ENCODE data around the gene TMEM117. TPM values are rescaled to one million over a fixed set of nuclear protein-coding genes. Genes with fewer than 3 reads are reported as not detected.

Gene TMEM117
- total RNA-seq, 2 donors from 2014 or later = 0.79 to 1.4 TPM

DNA sequence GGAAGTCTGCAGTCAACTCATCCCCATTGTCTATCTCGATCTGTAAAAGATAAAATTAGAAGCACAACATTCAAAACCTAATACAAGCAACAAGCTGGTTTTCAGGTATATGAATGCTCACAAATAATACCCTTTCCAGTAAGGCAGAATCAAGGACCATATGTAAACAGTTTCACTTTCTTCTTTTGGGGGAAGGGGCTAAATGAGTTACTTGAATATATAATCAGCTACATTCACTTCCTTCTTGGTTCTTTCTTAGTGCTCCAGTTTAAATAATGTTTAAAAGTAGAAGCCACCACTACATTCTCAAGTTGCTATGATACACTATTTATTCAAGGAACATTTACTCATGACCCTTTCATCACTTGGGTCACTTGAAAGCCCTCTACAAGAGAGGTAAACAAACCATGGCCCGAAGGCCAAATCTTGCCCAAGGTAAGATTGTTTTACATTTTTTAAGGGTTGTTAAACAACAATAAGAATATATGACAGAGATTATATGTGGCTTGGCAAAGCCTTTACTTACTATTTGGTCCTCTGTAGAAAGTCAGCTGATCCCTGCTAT lies 40.1 kb upstream of the TMEM117 start:
- Histone ChIP-seq H3K36me3 (ENCODE audit: control insufficient read depth, insufficient read depth, low read length) (peaks cover 64% of the 10 kb centered on the region), H3K27me3 (ENCODE audit: control insufficient read depth, insufficient read depth, low read length, poor library complexity, severe bottlenecking) (no peaks in the 10 kb centered on the region), H3K4me1 (ENCODE audit: control insufficient read depth, insufficient read depth, low read length) (no peaks in the 10 kb centered on the region), H3K4me3 (ENCODE audit: low read length) (no peak overlapping the region), H3K27ac (ENCODE audit: low read depth, low read length) (no peak overlapping the region), H3K9me3 (ENCODE audit: control insufficient read depth, low read length) (no peaks in the 10 kb centered on the region), H3K9ac (ENCODE audit: extremely low read depth, low read length, poor library complexity, severe bottlenecking) (no peak overlapping the region)
- WGBS, 2 experiments (ENCODE audit: insufficient coverage in 1 of 2, insufficient read length in 1 of 2) = 91 to 100% methylated on average over 1 to 2 of the region's 2 CpGs
- TF ChIP-seq, protein P1, sequence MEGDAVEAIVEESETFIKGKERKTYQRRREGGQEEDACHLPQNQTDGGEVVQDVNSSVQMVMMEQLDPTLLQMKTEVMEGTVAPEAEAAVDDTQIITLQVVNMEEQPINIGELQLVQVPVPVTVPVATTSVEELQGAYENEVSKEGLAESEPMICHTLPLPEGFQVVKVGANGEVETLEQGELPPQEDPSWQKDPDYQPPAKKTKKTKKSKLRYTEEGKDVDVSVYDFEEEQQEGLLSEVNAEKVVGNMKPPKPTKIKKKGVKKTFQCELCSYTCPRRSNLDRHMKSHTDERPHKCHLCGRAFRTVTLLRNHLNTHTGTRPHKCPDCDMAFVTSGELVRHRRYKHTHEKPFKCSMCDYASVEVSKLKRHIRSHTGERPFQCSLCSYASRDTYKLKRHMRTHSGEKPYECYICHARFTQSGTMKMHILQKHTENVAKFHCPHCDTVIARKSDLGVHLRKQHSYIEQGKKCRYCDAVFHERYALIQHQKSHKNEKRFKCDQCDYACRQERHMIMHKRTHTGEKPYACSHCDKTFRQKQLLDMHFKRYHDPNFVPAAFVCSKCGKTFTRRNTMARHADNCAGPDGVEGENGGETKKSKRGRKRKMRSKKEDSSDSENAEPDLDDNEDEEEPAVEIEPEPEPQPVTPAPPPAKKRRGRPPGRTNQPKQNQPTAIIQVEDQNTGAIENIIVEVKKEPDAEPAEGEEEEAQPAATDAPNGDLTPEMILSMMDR (conservative IDR thresholded peaks at IDR 0.05) = no peak
- H3K27ac Mint-ChIP-seq = no peak overlapping the region
- no peak overlapping the region for H3K4me3 Mint-ChIP-seq
- peaks cover 40% of the 10 kb centered on the region for H3K36me3 Mint-ChIP-seq (ENCODE audit: low read depth)
- no peaks in the 10 kb centered on the region for H3K9me3 Mint-ChIP-seq
- no peaks in the 10 kb centered on the region for H3K4me1 Mint-ChIP-seq
- H3K27me3 Mint-ChIP-seq (ENCODE audit: insufficient read depth) = no peaks in the 10 kb centered on the region
- DNase-seq = no peak

DNA sequence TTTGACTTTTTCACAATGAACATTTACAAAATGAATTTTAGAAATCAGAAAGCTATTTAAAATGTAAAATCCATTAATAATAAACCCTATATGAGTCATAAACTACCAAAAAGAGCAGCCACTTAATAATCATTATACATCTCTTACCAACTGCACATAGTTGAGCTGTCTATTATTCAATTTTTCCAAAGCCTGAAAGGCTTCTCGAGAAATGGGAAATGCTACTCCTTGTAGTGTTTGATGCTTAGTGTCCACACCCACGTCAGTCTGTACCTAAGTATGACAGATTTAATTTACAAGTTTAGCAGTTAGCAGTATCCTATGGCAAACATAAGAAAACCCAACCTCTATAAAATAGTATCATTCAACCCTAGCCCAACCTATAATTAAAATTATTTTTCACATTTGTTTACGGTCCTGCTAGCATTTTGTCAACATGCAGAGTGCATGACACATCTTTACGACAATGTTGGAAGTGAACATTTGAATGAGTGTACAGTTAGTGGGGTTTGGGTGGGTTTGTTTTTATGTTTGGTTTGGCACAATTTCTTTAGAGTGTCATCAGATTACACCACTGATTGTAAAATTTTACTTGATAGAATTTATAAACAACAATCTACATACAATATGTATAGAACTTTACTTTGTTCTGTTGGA lies 38.2 kb upstream of the TMEM117 start:
- DNase-seq = no peak
- H3K9ac ChIP-seq (ENCODE audit: extremely low read depth, low read length, poor library complexity, severe bottlenecking) = no peak overlapping the region
- H3K4me3 ChIP-seq (ENCODE audit: low read length) = no peak overlapping the region
- 92 to 99% methylated on average over 2 to 4 of the region's 4 CpGs for WGBS, 2 experiments (ENCODE audit: insufficient coverage in 1 of 2, insufficient read length in 1 of 2)
- Mint-ChIP-seq H3K36me3 (ENCODE audit: low read depth) (peaks cover 49% of the 10 kb centered on the region), H3K4me1 (no peaks in the 10 kb centered on the region), H3K27me3 (ENCODE audit: insufficient read depth) (no peaks in the 10 kb centered on the region), H3K9me3 (no peaks in the 10 kb centered on the region), H3K4me3 (no peak overlapping the region), H3K27ac (no peak overlapping the region)
- H3K4me1 ChIP-seq (ENCODE audit: control insufficient read depth, insufficient read depth, low read length) = no peaks in the 10 kb centered on the region
- TF ChIP-seq, protein P1 (conservative IDR thresholded peaks at IDR 0.05) = no peak
- no peaks in the 10 kb centered on the region for H3K9me3 ChIP-seq (ENCODE audit: control insufficient read depth, low read length)
- no peaks in the 10 kb centered on the region for H3K27me3 ChIP-seq (ENCODE audit: control insufficient read depth, insufficient read depth, low read length, poor library complexity, severe bottlenecking)
- no peak overlapping the region for H3K27ac ChIP-seq (ENCODE audit: low read depth, low read length)
- peaks cover 81% of the 10 kb centered on the region for H3K36me3 ChIP-seq (ENCODE audit: control insufficient read depth, insufficient read depth, low read length)

DNA sequence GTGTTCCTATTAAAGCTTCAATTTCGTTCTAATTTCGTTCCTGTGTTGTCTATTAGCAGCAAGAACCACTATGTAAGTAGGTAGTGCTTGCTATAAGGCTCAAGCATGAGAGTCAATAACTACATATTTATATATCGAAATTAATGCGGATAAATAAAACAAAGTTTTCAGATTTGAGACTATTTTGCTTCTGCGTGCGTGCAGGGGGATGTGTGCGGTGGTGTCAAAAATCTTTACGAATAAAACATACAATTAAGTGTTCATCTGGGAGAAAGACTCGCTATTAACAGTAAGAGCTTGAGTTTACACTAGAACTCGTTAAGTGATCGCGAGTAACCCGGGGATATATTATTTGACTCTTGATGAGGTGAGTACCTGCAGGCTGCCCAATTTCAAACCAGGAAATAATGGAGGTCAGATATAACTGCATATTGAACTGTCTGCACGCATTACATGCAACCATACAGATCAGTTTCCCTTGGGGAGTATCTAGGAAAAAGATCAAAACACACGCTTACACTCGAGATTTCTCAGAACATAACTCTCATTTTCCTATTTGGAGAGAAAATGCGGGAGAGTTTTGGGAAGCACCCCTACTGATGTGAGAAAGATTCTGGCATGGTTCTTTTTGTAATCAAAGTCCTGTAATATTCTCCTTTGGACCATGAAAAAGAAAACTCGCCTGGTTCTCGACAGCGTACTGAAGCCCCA lies 30.6 kb upstream of the TMEM117 start:
- H3K27me3 Mint-ChIP-seq (ENCODE audit: insufficient read depth) = peaks cover 6% of the 10 kb centered on the region
- peak overlapping the region; percentile 90 for H3K4me3 Mint-ChIP-seq
- peak overlapping the region; percentile 99 for H3K27ac Mint-ChIP-seq
- peak overlapping the region; percentile 90 for H3K9ac ChIP-seq (ENCODE audit: extremely low read depth, low read length, poor library complexity, severe bottlenecking)
- TF ChIP-seq, protein P1 (conservative IDR thresholded peaks at IDR 0.05) = no peak
- peaks cover 5% of the 10 kb centered on the region for H3K4me1 Mint-ChIP-seq
- H3K4me3 ChIP-seq (ENCODE audit: low read length) = peak overlapping the region; percentile 99
- no peaks in the 10 kb centered on the region for H3K27me3 ChIP-seq (ENCODE audit: control insufficient read depth, insufficient read depth, low read length, poor library complexity, severe bottlenecking)
- H3K36me3 Mint-ChIP-seq (ENCODE audit: low read depth) = peaks cover 17% of the 10 kb centered on the region
- H3K4me1 ChIP-seq (ENCODE audit: control insufficient read depth, insufficient read depth, low read length) = peaks cover 4% of the 10 kb centered on the region
- no peak for DNase-seq
- H3K27ac ChIP-seq (ENCODE audit: low read depth, low read length) = peak overlapping the region; percentile 93
- no peaks in the 10 kb centered on the region for H3K9me3 ChIP-seq (ENCODE audit: control insufficient read depth, low read length)
- H3K36me3 ChIP-seq (ENCODE audit: control insufficient read depth, insufficient read depth, low read length) = peaks cover 37% of the 10 kb centered on the region
- WGBS, 2 experiments (ENCODE audit: insufficient coverage in 1 of 2, insufficient read length in 1 of 2) = 0 to 15% methylated on average over 5 to 20 of the region's 20 CpGs
- no peaks in the 10 kb centered on the region for H3K9me3 Mint-ChIP-seq

Data from endodermal cell (in vitro differentiated cells).